Right renal pelvis (tissue), 4 donors: ENCODE data around the gene NEURL1. TPM values are rescaled to one million over a fixed set of nuclear protein-coding genes. Genes with fewer than 3 reads are reported as not detected.

ENCODE experiments used
- DNase-seq, 4 donors: peaks; one replicate each; pipeline ENCODE4 v3.0.0-alpha.2; 2013; ENCODE audit warnings: low read depth in 4 of 4, low spot score in 3 of 4, missing footprints in 1 of 4
- polyA plus RNA-seq, 4 donors: library from polyadenylated mRNA; unstranded; fragments of 120-200 nt; gene quantifications; one replicate each; pipeline ENCODE4 v1.2.1, GENCODE V29; 2013; ENCODE audit not compliant: insufficient read length in 4 of 4

The NEURL1 gene
- polyA plus RNA-seq, 4 donors = 1.2 to 1.7 (median 1.4) TPM

DNA sequence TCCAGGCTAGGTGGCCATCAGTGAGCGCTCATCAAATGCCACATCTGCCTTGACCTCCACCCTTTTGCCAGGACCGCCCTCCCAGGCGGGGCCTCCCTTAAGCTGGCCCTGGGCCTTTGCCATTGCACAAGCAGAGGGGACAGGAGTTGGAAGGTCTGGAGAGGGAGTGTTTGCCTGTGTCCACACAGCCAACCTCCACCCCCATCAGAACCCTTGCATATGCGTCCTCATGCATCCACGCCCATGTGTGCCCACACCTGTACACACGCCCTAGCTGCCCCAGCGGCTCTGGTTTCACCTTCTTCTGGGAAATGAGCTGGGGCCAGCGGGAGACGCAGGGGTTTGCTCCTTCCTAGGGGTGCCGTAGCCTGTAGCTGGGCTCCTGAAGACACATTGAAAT, 64.0 kb downstream of the NEURL1 start:
- no peak for DNase-seq

DNA sequence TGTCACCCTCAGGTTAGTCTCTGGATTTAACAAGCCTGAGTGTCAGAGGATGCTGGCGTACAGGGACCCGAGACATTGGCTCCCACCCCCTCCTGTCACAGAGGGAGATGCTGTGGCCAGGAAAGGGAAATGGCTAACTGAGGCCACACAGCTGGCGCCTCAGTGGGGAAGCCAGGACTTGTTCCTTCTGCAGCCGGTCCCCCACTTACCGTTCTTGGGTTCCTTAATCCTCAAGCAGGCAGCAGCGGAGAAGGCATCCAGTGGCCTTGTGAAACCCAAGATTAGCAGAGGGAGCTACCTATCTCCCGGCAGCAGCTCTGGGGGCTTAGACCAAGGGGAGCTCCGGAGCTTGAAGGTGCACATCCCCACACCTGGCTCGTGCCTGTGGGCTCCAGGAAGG, 65.4 kb downstream of the NEURL1 start:
- DNase-seq = no peak

DNA sequence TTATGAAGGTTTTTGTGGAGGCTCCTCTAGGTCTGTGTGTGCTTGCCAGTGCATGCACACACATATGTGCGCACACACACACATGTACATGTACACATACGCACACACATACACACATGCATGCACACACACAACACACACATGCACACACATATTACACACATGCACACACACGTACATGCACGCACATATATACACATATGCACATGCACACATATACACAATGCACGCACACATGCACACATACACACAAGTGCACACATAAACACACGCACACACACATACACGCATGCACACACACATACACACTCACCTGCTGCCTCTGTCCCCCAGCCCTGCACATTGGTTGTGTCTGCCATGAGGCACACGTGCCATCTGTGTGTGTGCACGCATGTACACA, 66.3 kb downstream of the NEURL1 start:
- no peak for DNase-seq

DNA sequence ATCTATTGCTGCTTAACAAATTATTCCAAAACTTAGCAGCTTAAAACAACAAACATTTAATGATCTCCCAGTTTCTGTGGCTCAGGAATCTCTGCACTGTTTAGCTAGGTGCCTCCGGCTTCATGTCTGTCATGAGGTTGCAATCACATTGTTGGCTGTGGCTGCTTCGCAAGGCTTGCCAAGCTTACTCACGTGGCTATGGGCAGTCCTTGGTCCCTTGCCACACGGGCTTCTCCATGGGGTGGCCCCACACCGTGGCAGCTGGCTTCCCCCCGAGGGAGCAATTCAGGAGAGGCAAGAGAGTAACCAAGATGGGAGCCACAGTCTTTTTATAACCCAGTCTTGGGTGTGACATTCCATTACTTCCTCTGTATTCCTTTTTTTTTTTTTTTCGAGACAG, 67.4 kb downstream of the NEURL1 start:
- no peak for DNase-seq

GRCh38 chr10:103562383-103562782, 68.9 kb downstream of the NEURL1 start:
- no peak for DNase-seq

GRCh38 chr10:103563231-103564115, 70.0 kb downstream of the NEURL1 start:
- DNase-seq = no peak

GRCh38 chr10:103564116-103564501, 70.6 kb downstream of the NEURL1 start:
- no peak for DNase-seq

DNA sequence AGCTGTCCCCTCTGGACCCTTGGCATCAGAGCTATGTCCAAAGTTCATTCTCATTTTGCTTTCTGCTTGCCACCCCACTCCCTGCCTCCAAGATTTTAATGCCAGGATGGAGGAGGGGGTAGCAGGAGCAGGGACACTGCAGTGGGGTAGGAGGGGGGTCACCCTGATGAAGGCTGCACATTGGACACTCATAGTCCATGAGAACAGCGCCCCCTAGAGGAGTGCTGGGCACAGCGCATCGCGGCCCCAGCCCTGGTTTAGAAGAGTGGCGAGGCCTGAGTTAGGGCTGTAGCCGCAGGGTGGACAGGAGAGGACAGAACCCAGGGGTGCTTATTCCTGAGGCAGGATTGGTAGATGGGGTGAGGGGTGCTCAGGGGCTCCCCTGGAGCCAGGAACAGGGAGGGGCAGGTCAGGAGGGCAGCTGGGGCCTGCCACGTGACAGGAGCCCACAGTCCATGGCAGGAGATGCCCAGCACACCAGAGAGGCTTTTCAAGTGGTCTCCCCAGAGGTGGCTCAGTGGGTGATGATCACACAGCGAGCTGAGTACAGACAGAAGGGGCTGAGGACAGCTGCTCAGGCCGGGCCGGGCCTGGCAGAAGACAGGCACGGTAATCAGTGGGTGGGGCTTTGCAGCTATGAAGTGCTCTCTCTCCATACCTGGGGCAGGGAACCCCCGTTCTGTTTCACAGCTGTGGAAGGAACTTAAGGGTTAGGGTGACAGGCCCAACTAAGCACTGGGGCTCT, 71.4 kb downstream of the NEURL1 start:
- DNase-seq = no peak

GRCh38 chr10:103566536-103566935, 73.0 kb downstream of the NEURL1 start:
- DNase-seq = no peak

- DNase-seq = no peak
These were observed 75.0 kb downstream of the NEURL1 start for GRCh38 chr10:103568505-103568904.

DNA sequence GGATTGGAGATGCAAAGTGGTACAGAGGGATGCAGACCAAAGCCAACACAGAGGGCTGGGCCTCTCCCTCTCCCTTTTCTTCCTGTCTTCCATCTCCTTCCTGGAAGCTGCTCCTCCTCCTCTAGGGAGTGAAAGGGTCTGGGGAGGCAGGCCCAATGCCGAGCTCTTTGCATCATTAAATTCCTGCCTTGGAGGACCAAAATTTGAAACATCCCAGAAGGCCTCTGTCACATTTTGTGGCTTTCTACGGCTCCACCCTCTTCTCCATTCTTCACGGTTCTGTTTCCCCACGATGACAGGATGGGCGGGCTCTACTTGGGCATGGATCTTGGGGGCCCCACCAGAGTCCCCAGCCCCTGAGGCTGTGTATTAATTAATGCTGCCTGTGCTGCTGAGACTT, 76.4 kb downstream of the NEURL1 start:
- DNase-seq = no peak

DNA sequence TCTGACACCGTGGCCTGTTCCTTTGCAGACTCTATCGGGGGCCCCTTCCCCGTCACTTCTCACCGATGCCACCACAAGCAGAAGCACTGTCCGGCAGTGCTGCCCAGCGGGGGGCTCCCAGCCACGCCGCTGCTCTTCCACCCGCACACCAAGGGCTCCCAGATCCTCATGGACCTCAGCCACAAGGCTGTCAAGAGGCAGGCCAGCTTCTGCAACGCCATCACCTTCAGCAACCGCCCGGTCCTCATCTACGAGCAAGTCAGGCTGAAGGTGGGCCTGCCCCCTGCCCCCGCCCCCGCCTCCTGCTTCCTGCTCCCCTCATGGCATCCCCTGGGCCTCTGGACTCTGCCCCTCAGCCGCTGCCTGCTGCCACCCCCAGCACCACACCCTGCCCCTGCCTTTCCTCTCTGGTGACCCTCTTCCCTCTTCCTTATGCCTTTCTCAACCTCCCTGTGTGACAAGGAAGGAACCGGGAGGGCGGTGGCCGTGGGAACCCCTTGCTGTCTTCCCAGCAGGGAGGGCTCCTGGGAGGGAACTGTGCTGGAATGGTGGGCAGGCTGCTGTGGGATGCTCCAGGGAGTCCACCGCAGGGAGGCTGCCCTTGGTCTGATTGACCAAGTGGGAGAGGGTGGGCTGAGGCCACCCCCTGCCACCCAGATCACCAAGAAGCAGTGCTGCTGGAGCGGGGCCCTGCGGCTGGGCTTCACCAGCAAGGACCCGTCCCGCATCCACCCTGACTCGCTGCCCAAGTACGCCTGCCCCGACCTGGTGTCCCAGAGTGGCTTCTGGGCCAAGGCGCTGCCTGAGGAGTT, 77.5 kb downstream of the NEURL1 start:
- DNase-seq = no peak

DNA sequence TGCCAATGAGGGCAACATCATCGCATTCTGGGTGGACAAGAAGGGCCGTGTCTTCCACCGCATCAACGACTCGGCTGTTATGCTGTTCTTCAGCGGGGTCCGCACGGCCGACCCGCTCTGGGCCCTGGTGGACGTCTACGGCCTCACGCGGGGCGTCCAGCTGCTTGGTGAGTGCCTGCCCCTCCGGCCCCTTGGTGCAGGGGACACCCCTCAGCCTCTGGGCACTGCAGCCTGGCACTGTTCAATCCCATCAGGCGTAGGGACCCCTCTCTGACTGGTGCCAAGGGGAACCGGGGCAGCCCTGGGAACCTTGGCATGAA, 78.1 kb downstream of the NEURL1 start:
- DNase-seq = no peak

DNA sequence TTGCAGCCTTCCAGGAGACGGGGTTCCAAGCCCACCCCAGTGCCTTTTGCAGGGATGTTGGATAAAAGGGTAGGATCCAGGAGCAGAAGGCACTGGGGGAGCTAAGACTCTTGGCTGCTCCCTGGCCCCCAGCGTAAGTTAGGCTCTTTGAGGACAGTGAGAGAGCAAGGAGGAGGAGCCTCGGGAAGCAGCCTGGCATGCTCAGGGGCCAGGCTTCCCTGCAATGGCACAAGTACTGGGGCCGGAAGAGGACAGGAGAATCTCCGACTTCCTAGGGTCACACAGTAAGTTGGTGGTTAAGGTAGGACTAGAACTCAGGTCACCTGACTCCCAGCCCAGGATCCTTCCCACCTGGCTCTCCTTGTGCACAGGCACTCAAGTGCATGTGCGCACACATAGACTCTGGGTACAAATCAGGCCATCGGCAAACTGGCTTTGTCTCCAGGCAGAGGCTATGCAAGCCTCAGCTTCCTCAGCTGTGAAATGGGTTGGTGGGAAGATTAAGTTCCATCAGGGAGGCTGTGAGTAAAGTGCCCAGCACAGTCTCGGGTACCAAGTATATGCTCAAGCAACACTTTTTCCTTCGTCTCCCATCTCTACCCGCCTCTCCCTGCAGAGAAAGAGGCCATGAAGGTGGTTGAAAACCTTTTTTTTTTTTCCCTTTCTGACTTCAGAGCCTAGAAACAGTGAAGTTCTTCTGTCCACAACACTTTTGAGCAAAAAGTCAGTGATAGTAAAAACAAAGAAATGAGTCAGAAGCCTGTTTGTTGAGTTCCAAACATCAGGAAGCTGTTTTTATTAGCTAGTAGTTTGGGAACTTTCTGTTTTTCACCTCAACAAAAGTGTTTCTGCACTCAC, 79.1 kb downstream of the NEURL1 start:
- DNase-seq = no peak

GRCh38 chr10:103573205-103573487, 79.6 kb downstream of the NEURL1 start:
- DNase-seq = no peak

DNA sequence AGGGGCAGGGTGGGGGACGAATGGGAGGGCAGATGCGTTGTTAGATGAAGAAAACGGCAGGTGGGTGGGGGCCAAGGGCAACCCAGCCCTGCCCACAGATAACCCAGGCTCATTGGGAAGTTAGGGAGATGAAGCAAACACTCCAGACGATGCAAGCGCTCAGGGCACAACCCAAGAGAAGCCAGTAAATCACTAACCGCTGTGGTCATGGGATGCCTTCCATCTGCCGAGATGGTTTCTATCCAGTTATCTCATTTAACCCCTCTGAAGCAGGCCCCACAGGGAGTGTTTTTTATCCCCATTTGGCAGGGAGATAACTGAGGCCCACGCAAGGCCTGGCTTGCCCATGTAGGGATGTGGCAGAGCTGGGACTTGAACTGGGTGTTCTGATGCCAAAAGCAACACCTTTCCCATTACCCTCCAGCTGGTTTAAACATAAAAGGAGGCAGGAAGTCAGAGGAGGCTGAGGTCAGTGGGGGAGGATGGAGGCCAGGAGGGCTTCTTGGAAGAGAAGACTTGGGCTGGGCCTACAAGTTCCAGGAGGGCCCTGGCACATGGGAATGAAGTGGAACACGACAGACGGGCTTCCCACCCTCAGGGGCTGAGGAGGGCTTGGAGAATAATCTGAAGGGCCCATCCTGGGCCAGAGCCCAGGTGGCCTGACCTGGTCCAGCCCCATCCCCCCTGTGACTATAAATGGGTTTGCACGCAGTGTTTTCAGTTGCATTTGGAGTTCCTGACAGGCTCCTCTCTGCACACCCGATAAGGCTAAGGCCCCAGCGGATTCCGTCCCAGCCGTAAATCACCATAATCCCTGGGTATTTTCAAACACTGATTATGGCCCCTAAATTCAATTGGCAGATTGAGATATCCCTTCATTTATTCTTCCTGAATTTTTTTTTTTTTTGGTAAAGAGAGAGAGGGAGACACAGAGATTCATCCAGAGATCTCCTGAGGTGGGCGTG, 80.9 kb downstream of the NEURL1 start:
- DNase-seq = no peak

- DNase-seq = no peak
These were observed 82.0 kb downstream of the NEURL1 start for GRCh38 chr10:103575416-103576075.

DNA sequence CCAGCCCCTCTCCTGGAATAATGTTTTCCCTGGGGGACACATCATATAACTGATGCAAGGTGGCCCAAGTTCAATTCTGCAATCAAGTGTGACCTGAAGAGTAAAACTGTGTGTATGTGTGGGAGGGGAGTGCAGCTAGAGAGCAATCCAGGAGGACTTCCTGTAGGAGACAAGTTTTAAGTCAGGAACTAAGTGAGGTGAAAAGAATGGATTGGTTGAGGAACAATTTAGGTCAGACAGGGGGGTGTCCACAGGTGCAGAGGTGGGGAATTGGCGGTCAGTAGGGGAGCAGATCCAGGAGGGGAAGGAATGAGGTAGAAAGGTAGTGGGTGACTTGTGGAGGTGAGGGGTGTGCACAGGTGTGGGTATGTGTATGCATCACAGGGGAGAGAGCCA, 82.6 kb downstream of the NEURL1 start:
- no peak for DNase-seq

- no peak for DNase-seq
These were observed 83.4 kb downstream of the NEURL1 start for GRCh38 chr10:103576862-103577261.
